DMS 273 (cell line): ENCODE measurements around the gene TMOD1.

Source experiments
- DNase-seq: peaks from one replicate; lab custom pipeline; 2025; ENCODE audit not compliant: unreplicated experiment; lab: John Stamatoyannopoulos, UW

TMOD1 gene

DNA sequence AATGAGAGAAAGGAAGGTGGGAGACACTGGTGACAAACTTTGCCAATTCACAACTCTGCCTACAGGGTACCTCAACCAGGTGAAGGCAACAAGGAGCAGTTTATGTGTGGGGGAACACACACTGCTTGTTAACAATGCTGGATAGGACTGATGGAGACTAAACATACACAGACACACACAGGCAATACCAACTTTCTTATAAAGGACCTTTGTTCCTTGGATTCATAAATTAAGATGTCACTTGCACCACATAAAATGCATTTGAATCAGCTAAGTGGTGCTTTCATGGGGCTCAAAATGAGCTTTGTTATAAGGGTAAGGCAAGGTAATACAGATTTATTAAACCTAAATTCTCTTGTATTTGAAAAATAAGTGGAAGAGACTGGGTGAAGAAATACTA lies 127.7 kb downstream of the TMOD1 start:
- no peak for DNase-seq

DNA sequence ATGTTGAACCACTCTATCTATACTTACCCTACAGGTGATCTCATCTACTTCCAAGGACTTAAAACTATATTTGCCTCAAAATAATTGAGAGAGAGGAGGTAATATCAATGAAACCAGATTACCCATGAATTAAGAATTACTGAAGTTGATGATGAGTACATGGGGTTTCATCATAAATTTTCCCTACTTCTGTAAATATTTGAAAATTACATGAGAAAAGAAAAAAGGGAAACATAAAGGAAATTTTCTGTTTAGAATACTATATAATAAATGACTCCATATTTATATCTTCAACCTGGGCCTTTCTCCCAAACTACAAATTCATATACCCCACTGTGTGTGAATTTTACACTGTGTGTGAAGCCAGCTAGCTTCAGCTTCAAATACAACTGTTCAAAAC lies 129.1 kb downstream of the TMOD1 start:
- DNase-seq = no peak

DNA sequence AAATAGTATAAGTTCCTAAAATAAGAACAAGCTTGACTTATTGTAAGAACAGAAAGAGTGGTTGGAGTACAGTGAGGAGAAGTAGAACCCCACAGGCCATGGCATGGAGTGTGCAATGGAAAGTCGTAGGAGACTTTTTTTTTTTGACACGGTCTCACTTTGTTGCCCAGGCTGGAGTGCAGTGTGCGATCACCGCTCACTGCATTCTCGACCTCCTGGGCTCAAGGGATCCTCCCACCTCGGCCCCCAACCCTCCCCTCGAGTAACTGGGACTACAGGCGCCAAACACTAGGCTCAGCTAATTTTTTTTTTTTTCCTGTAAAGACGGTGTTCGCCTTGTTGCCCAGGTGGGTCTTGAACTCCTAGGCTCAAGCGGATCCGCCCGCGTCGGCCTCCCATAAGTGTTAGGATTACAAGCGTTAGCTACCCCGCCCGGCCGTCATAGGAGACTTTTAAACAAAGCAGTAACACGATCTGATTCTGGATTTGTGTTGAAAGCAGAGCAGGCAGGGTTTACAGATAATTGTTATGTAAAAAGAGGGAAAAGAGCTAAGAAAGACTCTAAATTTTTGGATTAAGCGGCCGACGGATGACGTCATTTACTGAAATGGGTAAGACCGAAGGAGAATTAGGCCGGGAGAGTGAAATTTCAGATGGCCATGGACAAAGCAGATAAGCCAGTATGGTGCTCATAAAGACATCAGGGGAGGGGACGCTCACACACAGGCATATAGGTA lies 130.9 kb downstream of the TMOD1 start:
- DNase-seq = peak; percentile 87

DNA sequence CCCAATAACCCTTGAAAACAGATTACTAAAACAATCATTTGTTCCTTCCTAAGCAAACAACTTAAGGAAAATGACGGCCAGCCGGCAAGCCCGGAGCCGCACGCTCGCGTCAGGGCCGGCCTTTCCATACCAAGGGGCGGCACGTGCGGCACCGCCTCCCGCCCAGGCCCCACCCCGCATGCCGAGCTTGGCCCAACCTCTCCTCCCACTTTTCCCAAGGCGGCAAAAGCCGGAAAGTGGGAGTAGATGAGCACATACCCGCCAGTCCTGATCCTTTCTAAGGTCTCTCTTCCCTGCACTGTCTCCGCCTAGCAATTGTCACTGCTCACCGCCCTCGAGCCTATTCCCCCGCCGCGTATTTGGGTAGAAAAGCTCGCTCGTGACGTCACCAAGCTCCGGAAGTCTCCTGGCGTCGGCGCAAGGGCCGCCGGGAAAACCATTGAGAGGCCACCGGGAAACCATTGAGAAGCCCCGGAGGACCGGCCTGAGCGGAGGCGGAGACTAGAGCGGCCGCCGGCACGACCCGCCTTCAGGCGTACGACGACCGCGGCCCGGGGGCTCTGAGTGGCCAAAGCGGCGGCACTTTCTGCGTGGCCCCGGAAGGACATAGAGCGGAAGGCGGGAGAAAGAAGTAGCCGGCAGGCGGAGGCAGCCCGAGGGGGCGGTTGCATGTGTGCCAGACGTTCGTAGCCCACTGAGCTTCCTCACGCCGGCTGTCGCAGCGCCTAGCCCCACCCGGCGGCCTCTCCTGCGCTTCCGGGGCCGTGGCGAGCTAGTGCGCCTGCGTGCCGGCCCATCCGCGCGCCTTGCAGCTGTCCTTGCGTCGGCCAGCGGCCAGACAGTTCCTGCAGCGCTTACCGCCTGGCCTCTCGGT lies 131.8 kb downstream of the TMOD1 start, which contains the start of the genes NCBP1 and TSTD2:
NCBP1 (plus strand) TSS at position 837 of the 874 bp plus-strand sequence. CDS start 61 bp downstream, outside the sequence.
TSTD2 (minus strand) TSS at position 384 of the 874 bp plus-strand sequence. CDS start 5,806 bp downstream, outside the sequence.
- peak; percentile 98 for DNase-seq

DNA sequence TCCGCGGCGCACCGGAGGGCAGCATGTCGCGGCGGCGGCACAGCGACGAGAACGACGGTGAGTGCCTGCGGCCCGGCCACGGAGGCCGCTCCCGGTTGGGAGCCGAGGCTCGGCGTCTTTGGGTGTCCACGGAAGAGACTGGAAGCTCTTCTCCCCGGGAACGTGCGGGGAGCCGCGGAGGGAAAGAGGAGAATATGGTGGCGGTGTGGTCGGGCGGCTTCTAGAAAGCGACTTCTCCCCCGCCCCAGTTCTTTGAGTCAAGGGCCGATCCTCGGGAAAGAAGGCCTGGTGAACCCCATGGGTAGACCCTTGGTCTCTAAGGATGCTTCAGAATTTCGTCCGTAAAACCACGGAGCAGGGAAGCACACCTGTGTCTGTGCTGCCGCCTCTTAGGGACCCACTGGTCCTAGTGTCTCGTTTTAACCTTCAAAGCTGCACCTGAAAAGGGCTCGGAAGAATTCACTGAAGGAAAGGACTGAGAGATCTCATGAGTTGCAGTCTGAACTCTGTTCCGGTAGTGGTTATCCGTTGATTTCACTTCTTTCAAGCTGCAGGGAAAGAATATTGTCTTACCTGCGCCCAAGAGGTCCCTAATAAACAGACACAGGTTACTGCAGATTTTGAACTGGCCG lies 132.5 kb downstream of the TMOD1 start:
- no peak for DNase-seq

DNA sequence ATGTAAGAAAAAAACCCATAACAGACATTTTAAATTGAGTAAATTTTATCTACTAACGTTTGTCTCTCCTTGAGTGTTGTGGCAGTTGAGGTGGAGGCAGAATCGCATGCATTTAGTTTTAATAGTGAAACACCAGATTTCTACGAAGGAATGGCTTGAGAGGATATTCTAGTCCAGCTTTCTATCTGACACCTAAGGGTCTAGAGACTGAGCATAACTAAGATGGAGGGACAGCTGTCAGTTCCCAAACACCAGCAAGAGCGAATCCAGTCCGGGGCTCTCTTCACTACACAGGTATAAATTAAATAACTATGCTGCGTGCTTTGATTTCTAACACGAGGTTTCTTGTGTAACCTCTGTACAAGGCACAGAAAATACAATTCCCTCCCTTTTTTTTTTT lies 133.6 kb downstream of the TMOD1 start:
- no peak for DNase-seq

DNA sequence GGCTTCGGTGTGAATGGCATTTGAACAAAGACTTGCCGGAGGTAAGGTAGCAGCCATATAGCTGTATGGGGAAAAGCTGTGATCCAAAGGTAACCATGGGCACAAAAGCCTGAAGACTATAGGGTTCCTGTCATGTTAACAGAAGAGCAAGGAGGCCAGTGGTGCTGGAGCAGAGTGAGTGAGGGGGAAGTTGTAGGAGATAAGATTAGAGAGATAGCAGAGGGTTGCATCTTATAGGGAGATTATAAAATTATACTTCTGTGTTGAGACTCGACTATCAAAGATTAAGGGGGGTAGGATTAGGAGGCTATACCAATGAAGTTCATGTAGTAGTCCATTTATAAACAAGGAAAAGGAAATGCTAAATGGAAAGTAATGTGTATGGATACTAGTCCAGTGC lies 135.4 kb downstream of the TMOD1 start:
- no peak for DNase-seq

DNA sequence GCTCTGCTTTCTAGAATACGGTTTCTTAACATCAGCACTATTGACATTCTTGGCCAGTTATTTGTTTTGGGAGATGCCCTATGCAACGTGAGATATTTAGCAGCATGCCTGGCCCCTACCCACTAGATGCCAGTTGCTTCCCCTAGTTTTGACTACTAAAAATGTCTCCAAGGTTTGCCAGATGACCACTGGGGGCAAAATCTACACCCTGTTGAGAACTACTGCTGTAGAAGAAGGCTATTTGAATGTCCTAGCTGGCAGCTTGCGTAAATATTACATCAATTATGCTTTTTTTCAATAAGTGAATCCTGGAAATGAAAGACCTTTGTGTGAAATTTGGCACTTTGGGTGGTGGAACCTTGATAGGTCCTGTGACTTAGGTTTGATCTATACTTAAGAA lies 137.2 kb downstream of the TMOD1 start:
- peak; percentile 27 for DNase-seq

DNA sequence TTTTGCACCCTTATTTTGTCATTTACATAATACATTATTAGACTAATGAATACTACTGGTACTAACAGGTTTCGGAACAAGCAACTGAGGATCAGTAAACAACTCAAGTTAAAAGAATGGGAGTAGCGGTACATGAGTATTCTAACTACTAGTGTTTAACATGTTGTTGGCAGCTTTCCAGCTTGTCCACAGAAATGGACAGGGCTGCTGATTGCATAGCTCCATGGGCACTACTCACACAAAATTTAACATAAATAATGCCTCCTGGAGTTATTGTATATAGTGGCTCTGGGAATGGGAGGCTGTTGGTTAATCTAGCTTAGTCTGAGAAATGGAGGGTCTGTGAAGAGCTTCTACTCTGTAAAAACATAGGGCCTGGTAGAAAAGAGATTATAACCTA lies 138.9 kb downstream of the TMOD1 start:
- peak; percentile 15 for DNase-seq

DNA sequence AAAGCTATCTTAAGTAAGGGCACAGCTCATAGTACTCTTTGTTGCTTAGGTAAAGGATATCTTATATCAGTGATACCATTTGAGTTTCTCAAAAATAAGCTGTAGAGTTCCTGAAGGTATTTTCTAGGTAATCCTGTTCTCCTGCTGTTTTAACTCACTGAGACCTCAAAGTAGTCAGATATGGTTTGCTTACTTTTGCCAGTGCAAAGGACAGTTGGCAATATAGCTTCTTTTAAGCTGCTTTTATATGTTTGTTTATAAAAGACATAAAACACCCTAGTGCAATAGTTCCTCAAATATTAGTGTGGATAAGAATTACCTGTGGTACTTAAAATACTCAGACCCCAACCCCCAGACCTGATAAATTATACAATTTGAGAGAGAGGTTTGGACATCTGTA lies 144.3 kb downstream of the TMOD1 start:
- no peak for DNase-seq

DNA sequence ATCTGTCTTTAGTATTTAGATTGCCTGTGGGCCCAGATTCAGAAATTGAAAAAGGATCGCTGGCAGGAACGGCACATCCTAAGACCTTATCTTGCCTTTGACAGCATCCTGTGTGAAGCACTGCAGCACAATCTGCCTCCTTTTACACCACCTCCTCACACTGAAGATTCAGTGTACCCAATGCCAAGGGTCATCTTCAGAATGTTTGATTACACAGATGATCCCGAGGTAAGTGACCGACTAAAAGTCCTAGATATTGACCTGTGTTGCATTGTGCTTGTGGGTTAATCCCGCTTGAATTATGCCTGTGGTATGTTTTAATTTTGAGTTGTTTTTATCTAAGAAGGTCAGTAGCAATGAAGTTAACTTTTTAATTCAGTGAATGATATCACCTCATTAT lies 146.5 kb downstream of the TMOD1 start:
- DNase-seq = no peak
